ENCODE measurements around the gene KLHL40.

The KLHL40 gene

DNA sequence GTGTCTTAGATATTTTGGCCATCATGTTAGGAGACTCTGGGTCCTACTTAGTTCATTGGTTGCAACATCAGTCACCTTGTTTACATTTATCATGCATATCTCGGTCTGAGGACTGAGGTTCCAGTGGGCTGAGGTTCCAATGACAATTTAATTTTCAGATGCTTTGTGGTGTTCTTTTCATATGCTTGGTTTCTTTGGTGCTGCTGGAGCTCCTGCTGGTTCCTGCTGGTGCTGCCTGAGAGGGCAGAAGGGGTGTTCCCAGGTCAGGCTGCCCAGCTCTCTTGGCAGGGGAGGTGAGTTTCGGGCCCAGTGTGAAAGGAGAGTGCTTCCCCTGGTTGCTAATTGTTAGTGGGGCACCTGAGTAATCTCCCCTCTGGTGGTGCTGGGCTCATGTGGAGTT lies 6.9 kb upstream of the KLHL40 start:
- no peaks in the 10 kb centered on the region for H3K9me3 ChIP-seq
- H3K36me3 ChIP-seq = no peaks in the 10 kb centered on the region
- H3K27me3 ChIP-seq = no peaks in the 10 kb centered on the region
- H3K4me1 ChIP-seq = no peaks in the 10 kb centered on the region
- TF ChIP-seq, protein P1, sequence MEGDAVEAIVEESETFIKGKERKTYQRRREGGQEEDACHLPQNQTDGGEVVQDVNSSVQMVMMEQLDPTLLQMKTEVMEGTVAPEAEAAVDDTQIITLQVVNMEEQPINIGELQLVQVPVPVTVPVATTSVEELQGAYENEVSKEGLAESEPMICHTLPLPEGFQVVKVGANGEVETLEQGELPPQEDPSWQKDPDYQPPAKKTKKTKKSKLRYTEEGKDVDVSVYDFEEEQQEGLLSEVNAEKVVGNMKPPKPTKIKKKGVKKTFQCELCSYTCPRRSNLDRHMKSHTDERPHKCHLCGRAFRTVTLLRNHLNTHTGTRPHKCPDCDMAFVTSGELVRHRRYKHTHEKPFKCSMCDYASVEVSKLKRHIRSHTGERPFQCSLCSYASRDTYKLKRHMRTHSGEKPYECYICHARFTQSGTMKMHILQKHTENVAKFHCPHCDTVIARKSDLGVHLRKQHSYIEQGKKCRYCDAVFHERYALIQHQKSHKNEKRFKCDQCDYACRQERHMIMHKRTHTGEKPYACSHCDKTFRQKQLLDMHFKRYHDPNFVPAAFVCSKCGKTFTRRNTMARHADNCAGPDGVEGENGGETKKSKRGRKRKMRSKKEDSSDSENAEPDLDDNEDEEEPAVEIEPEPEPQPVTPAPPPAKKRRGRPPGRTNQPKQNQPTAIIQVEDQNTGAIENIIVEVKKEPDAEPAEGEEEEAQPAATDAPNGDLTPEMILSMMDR (IDR thresholded peaks at IDR 0.05; ENCODE audit: low read depth, low read length) = no peak
- no peak overlapping the region for H3K4me3 ChIP-seq (ENCODE audit: low read depth, low read length)
- no peak for DNase-seq

DNA sequence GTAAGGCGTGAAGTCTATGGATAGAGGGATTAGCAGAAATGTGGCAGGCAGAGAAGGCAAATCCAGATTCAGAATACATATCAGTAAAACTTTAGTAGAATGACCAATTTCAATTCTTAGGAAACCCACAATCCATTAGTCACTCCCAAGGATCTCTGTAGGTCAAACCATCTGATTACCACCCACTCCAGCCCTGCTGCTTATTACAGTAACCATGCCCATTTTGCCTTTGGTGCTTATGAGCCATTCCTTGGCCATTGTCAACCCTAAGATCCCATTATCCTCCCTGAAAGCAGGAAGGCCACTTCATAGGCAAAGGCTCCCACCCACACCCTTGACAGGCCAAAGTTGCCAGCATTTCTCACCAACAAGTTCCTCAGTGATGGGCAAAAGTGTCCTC lies 5.1 kb upstream of the KLHL40 start:
- DNase-seq = no peak
- TF ChIP-seq, protein P1 (IDR thresholded peaks at IDR 0.05; ENCODE audit: low read depth, low read length) = no peak
- Histone ChIP-seq H3K36me3 (no peaks in the 10 kb centered on the region), H3K27me3 (no peaks in the 10 kb centered on the region), H3K4me3 (ENCODE audit: low read depth, low read length) (no peak overlapping the region), H3K9me3 (no peaks in the 10 kb centered on the region), H3K4me1 (no peaks in the 10 kb centered on the region)

DNA sequence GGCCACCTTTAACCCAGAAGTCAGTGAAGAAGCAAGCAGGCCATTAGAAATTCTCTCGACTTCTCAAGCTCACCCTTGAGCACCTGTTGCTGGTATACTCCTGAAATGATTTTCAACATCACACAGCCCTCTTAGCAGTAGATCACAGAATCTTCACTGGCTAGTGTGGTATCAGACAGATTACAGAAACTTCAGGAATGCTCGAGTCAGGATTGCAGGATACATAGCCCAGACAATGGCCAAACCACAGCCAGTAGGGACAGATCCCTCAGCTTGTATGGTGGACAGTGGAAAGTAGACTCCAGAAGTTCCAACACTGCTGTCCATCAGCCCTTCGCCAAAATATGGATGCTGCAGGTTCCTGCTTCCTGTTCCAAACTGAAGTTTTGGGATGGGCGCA lies 4.5 kb upstream of the KLHL40 start:
- no peak for DNase-seq
- H3K36me3 ChIP-seq = no peaks in the 10 kb centered on the region
- H3K27me3 ChIP-seq = no peaks in the 10 kb centered on the region
- no peaks in the 10 kb centered on the region for H3K9me3 ChIP-seq
- H3K4me3 ChIP-seq (ENCODE audit: low read depth, low read length) = no peak overlapping the region
- H3K4me1 ChIP-seq = no peaks in the 10 kb centered on the region
- TF ChIP-seq, protein P1 (IDR thresholded peaks at IDR 0.05; ENCODE audit: low read depth, low read length) = no peak

DNA sequence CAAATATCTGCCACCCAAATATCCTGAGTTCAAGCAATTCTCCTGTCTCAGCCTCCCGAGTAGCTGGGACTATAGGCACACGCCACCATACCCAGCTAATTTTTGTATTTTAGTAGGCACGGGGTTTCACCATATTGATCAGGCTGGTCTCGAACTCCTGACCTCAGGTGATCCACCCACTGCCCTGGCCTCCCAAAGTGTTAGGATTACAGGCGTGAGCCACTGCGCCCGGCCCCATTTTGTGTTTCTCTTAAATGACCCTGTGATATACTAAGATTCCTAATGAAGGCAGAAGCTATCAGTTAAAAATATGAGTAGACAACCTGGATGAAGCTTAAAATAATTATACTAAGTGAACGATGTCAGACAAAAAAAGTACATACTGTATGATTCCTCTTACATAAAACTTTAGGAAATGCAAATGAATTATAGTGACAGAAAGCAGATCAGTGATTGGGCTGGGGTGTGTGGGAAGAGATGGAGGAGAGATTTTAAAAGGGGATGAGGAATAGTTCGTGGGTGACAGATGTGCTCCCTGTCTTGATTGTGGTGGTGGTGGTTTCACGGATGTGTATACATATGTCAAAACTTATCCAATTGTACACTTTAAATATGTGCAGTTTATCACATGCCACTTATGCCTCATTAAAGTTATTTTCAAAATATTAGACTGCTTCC lies 3.8 kb upstream of the KLHL40 start:
- H3K4me3 ChIP-seq (ENCODE audit: low read depth, low read length) = no peak overlapping the region
- no peaks in the 10 kb centered on the region for H3K36me3 ChIP-seq
- no peaks in the 10 kb centered on the region for H3K4me1 ChIP-seq
- no peaks in the 10 kb centered on the region for H3K27me3 ChIP-seq
- TF ChIP-seq, protein P1 (IDR thresholded peaks at IDR 0.05; ENCODE audit: low read depth, low read length) = no peak
- DNase-seq = no peak
- no peaks in the 10 kb centered on the region for H3K9me3 ChIP-seq

DNA sequence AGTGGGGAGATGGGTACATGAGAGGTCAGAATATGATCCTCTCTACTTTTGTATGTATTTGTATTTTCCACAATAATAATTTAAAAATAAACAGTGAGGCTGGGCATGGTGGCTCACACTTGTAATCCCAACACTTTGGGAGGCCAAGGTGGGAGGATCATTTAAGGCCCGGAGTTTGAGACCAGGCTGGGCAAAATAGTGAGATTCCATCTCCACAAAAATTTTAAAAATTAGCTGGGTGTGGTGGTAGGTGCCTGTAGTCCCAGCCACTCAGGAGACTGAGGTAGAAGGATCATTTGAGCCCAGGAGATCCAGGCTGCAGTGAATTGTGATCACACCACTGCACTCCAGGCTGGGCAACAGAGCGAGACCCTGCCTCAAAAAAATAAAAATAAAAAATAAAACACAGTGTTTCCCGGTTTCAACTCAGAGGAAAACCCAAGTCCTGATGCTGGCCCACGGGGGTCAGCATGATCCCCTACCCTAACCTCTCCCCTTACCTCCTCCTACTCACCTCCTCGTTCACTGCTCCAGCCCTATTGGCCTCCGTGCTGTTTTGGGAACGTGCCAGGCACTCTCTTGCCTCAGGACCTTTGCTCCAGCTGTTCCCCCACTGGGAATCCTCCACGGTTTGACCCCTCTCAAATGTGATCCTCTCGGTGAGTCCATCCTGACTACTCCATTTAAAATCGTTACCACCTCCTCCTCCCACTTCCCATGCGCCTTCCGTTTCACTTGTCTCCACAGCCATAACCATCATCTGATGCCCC lies 2.9 kb upstream of the KLHL40 start:
- DNase-seq = no peak
- no peaks in the 10 kb centered on the region for H3K27me3 ChIP-seq
- TF ChIP-seq, protein P1 (IDR thresholded peaks at IDR 0.05; ENCODE audit: low read depth, low read length) = no peak

More for the DNA sequence above, 2.9 kb upstream of the KLHL40 start:
- Histone ChIP-seq H3K9me3 (no peaks in the 10 kb centered on the region), H3K4me3 (ENCODE audit: low read depth, low read length) (no peak overlapping the region), H3K4me1 (no peaks in the 10 kb centered on the region), H3K36me3 (no peaks in the 10 kb centered on the region)
